ENCODE measurements around the gene COQ8B.

- TF ChIP-seq CTCF (IDR thresholded peaks at IDR 0.05) (no peak), EZH2 (IDR thresholded peaks at IDR 0.05) (no peak)
Observed at GRCh38 chr19:40677156-40677555, 39.5 kb downstream of the COQ8B start.

Data from neural progenitor cell (in vitro differentiated cells).